ENCODE data around the gene SNX5.

The SNX5 gene

GRCh38 chr20:17992847-17993513 is 24.4 kb upstream of the SNX5 start:
- no peak for DNase-seq (ENCODE audit: low read depth in 2 of 2)

GRCh38 chr20:17992224-17992637 is 23.6 kb upstream of the SNX5 start:
- DNase-seq (ENCODE audit: low read depth in 2 of 2), result no peak

GRCh38 chr20:17990278-17990972 is 21.8 kb upstream of the SNX5 start:
- no peak for DNase-seq (ENCODE audit: low read depth in 2 of 2)

- DNase-seq (ENCODE audit: low read depth in 2 of 2), result no peak
These were observed 19.4 kb upstream of the SNX5 start for GRCh38 chr20:17987988-17988387.

- DNase-seq (ENCODE audit: low read depth in 2 of 2), result no peak
These were observed 16.9 kb upstream of the SNX5 start for GRCh38 chr20:17985388-17986018.

GRCh38 chr20:17976305-17976704 is 7.7 kb upstream of the SNX5 start:
- no peak for DNase-seq (ENCODE audit: low read depth in 2 of 2)

- DNase-seq (ENCODE audit: low read depth in 2 of 2), result no peak
These were observed 3.5 kb upstream of the SNX5 start for GRCh38 chr20:17972121-17972520.

GRCh38 chr20:17971300-17972013 is 2.9 kb upstream of the SNX5 start:
- no peak for DNase-seq (ENCODE audit: low read depth in 2 of 2)

GRCh38 chr20:17969884-17970409 is 1.4 kb upstream of the SNX5 start:
- DNase-seq (ENCODE audit: low read depth in 2 of 2), result no peak

- DNase-seq (ENCODE audit: low read depth in 2 of 2), result no peak
These were observed 787 bp upstream of the SNX5 start for GRCh38 chr20:17969278-17969883.

GRCh38 chr20:17967521-17968365 is 851 bp downstream of the SNX5 start:
- DNase-seq (ENCODE audit: low read depth in 2 of 2), result no peak

GRCh38 chr20:17966432-17967310 is 1.9 kb downstream of the SNX5 start:
- DNase-seq (ENCODE audit: low read depth in 2 of 2), result no peak

- no peak for DNase-seq (ENCODE audit: low read depth in 2 of 2)
These were observed 3.4 kb downstream of the SNX5 start for GRCh38 chr20:17965042-17965697.

- no peak for DNase-seq (ENCODE audit: low read depth in 2 of 2)
These were observed 4.0 kb downstream of the SNX5 start for GRCh38 chr20:17964632-17965031.

GRCh38 chr20:17964073-17964472 is 4.5 kb downstream of the SNX5 start:
- no peak for DNase-seq (ENCODE audit: low read depth in 2 of 2)

- DNase-seq (ENCODE audit: low read depth in 2 of 2), result no peak
These were observed 5.3 kb downstream of the SNX5 start for GRCh38 chr20:17963114-17963897.

- no peak for DNase-seq (ENCODE audit: low read depth in 2 of 2)
These were observed 7.0 kb downstream of the SNX5 start for GRCh38 chr20:17961587-17961940.

GRCh38 chr20:17960927-17961586 is 7.5 kb downstream of the SNX5 start:
- no peak for DNase-seq (ENCODE audit: low read depth in 2 of 2)

Measured in stimulated activated CD8-positive, alpha-beta memory T cell treated with anti-CD3 and anti-CD28 coated beads, Interleukin-7, amount 100 ng/mL, for 1 hour (primary cell).